ENCODE measurements around the gene PGAP2.
A peak's percentile ranks its signal among the peaks of the same experiment; 100 is the strongest.

PGAP2 gene

DNA sequence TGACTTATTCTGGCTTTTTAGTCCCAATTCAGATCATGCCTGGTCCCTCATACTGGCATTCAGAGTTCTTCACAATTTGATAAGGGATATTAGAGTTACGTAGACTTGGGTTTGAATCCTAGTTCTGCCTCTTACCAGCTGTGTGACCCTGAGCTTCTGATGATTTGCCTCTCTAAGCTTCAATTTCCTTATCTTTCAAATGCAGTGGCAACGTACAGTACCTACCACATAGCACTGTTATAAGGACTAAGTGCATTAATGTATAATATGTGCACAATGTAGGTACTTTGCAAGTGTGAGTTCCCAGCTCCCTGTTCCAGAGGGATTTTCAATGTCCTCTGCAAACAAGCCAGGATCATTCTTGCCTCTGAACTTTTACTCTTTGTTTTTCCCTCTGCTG lies 25.1 kb downstream of the PGAP2 start:
- peak overlapping the region; percentile 88 for H3K4me3 ChIP-seq (ENCODE audit: low read length, poor library complexity, severe bottlenecking)
- no peak overlapping the region for H2AFZ ChIP-seq (ENCODE audit: low read length)
- peaks cover 96% of the 10 kb centered on the region for H3K79me2 ChIP-seq (ENCODE audit: insufficient read depth, low read length)
- H3K4me1 ChIP-seq (ENCODE audit: insufficient read depth, low read length, poor library complexity, severe bottlenecking): peaks cover 76% of the 10 kb centered on the region
- H3K36me3 ChIP-seq (ENCODE audit: insufficient read depth, low read length): peaks cover 10% of the 10 kb centered on the region; the same call in 1 of the 2 replicates
- H4K20me1 ChIP-seq (ENCODE audit: insufficient read depth, low read length, poor library complexity, severe bottlenecking): peaks cover 76% of the 10 kb centered on the region
- TF ChIP-seq EZH2phosphoT487 (IDR thresholded peaks at IDR 0.05; ENCODE audit: borderline replicate concordance): no peak
- no peak for TF ChIP-seq CTCF (conservative IDR thresholded peaks at IDR 0.05; ENCODE audit: low read length)
- peak overlapping the region; percentile 92 for H3K4me2 ChIP-seq (ENCODE audit: low read depth, low read length, poor library complexity, severe bottlenecking)
- H3K9ac ChIP-seq (ENCODE audit: low read depth, low read length, poor library complexity, severe bottlenecking): peak overlapping the region; percentile 92
- no peaks in the 10 kb centered on the region for H3F3A ChIP-seq (ENCODE audit: low read depth)
- no peaks in the 10 kb centered on the region for H3K27me3 ChIP-seq (ENCODE audit: insufficient read depth, low read length, poor library complexity, severe bottlenecking)
- no peaks in the 10 kb centered on the region for H3K9me2 ChIP-seq (replicated peaks; ENCODE audit: low read depth, low read length)
- H3K9me3 ChIP-seq (ENCODE audit: insufficient read depth, low read depth, low read length): no peaks in the 10 kb centered on the region

GRCh38 chr11:3834349-3834663 lies 25.9 kb downstream of the PGAP2 start:
- no peaks in the 10 kb centered on the region for H3K9me2 ChIP-seq (replicated peaks; ENCODE audit: low read depth, low read length)
- peaks cover 84% of the 10 kb centered on the region for H3K4me1 ChIP-seq (ENCODE audit: insufficient read depth, low read length, poor library complexity, severe bottlenecking)
- peak overlapping the region; percentile 88 for H3K4me3 ChIP-seq (ENCODE audit: low read length, poor library complexity, severe bottlenecking)
- H2AFZ ChIP-seq (ENCODE audit: low read length): no peak overlapping the region
- peaks cover 82% of the 10 kb centered on the region for H4K20me1 ChIP-seq (ENCODE audit: insufficient read depth, low read length, poor library complexity, severe bottlenecking)
- no peak for TF ChIP-seq EZH2phosphoT487 (IDR thresholded peaks at IDR 0.05; ENCODE audit: borderline replicate concordance)
- TF ChIP-seq CTCF (conservative IDR thresholded peaks at IDR 0.05; ENCODE audit: low read length): no peak
- H3K79me2 ChIP-seq (ENCODE audit: insufficient read depth, low read length): peaks cover 97% of the 10 kb centered on the region
- H3F3A ChIP-seq (ENCODE audit: low read depth): 0 out of 2 replicates have a peak, but pooled peaks cover 5% of the 10 kb centered on the region
- H3K9me3 ChIP-seq (ENCODE audit: insufficient read depth, low read depth, low read length): no peaks in the 10 kb centered on the region
- peaks cover 10% of the 10 kb centered on the region; the same call in 1 of the 2 replicates for H3K36me3 ChIP-seq (ENCODE audit: insufficient read depth, low read length)
- H3K4me2 ChIP-seq (ENCODE audit: low read depth, low read length, poor library complexity, severe bottlenecking): peak overlapping the region; percentile 92
- H3K9ac ChIP-seq (ENCODE audit: low read depth, low read length, poor library complexity, severe bottlenecking): peak overlapping the region; percentile 92
- no peaks in the 10 kb centered on the region for H3K27me3 ChIP-seq (ENCODE audit: insufficient read depth, low read length, poor library complexity, severe bottlenecking)

GRCh38 chr11:3834664-3835461 lies 26.5 kb downstream of the PGAP2 start:
- Histone ChIP-seq H3K4me3 (ENCODE audit: low read length, poor library complexity, severe bottlenecking) (peak overlapping the region; percentile 88), H3K4me2 (ENCODE audit: low read depth, low read length, poor library complexity, severe bottlenecking) (peak overlapping the region; percentile 92), H4K20me1 (ENCODE audit: insufficient read depth, low read length, poor library complexity, severe bottlenecking) (peaks cover 84% of the 10 kb centered on the region), H3K9me2 (replicated peaks; ENCODE audit: low read depth, low read length) (no peaks in the 10 kb centered on the region), H3K4me1 (ENCODE audit: insufficient read depth, low read length, poor library complexity, severe bottlenecking) (peaks cover 90% of the 10 kb centered on the region), H3K36me3 (ENCODE audit: insufficient read depth, low read length) (peaks cover 9% of the 10 kb centered on the region; the same call in 1 of the 2 replicates), H3K79me2 (ENCODE audit: insufficient read depth, low read length) (peaks cover 99% of the 10 kb centered on the region), H3K9ac (ENCODE audit: low read depth, low read length, poor library complexity, severe bottlenecking) (peak overlapping the region; percentile 92), H3K9me3 (ENCODE audit: insufficient read depth, low read depth, low read length) (no peaks in the 10 kb centered on the region), H3F3A (ENCODE audit: low read depth) (peaks cover 10% of the 10 kb centered on the region), H3K27me3 (ENCODE audit: insufficient read depth, low read length, poor library complexity, severe bottlenecking) (no peaks in the 10 kb centered on the region), H2AFZ (ENCODE audit: low read length) (no peak overlapping the region)
- TF ChIP-seq CTCF (conservative IDR thresholded peaks at IDR 0.05; ENCODE audit: low read length): no peak
- no peak for TF ChIP-seq EZH2phosphoT487 (IDR thresholded peaks at IDR 0.05; ENCODE audit: borderline replicate concordance)
